Fibroblast of skin of right biceps (primary cell): ENCODE results near the gene SPDEF.

ENCODE experiments used
- DNase-seq: peaks from one replicate; pipeline ENCODE4 v3.0.0-alpha.2; 2013

SPDEF gene

GRCh38 chr6:34583461-34583860 is 27.3 kb upstream of the SPDEF start:
- no peak for DNase-seq

- no peak for DNase-seq
These were observed 25.4 kb upstream of the SPDEF start for GRCh38 chr6:34581561-34581920.

GRCh38 chr6:34580707-34581560 is 24.8 kb upstream of the SPDEF start:
- DNase-seq: no peak

GRCh38 chr6:34578445-34579262 is 22.5 kb upstream of the SPDEF start:
- DNase-seq: no peak

- DNase-seq: peak; percentile 10
These were observed 20.3 kb upstream of the SPDEF start for GRCh38 chr6:34576286-34576955.

- no peak for DNase-seq
These were observed 19.2 kb upstream of the SPDEF start for GRCh38 chr6:34575326-34575725.

GRCh38 chr6:34574647-34575293 is 18.6 kb upstream of the SPDEF start:
- DNase-seq: no peak

- no peak for DNase-seq
These were observed 17.5 kb upstream of the SPDEF start for GRCh38 chr6:34573567-34574183.

GRCh38 chr6:34572585-34572984 is 16.5 kb upstream of the SPDEF start:
- no peak for DNase-seq

- no peak for DNase-seq
These were observed 15.9 kb upstream of the SPDEF start for GRCh38 chr6:34572021-34572420.

- DNase-seq: no peak
These were observed 15.3 kb upstream of the SPDEF start for GRCh38 chr6:34571388-34571787.

GRCh38 chr6:34570066-34570833 is 14.1 kb upstream of the SPDEF start:
- no peak for DNase-seq

- DNase-seq: no peak
These were observed 13.3 kb upstream of the SPDEF start for GRCh38 chr6:34569361-34569973.

GRCh38 chr6:34568341-34569201 is 12.4 kb upstream of the SPDEF start:
- no peak for DNase-seq

GRCh38 chr6:34566830-34567546 is 10.9 kb upstream of the SPDEF start:
- no peak for DNase-seq

- DNase-seq: no peak
These were observed 9.6 kb upstream of the SPDEF start for GRCh38 chr6:34565722-34566137.

GRCh38 chr6:34564181-34564580 is 8.1 kb upstream of the SPDEF start:
- no peak for DNase-seq

- DNase-seq: no peak
These were observed 7.4 kb upstream of the SPDEF start for GRCh38 chr6:34563513-34563870.

GRCh38 chr6:34562861-34563512 is 6.9 kb upstream of the SPDEF start:
- no peak for DNase-seq
